HFF-Myc (cell line): Measurements from ENCODE around the gene SETBP1.

Experiments used
- DNase-seq: peaks from one replicate; pipeline ENCODE4 v3.0.0-alpha.2; 2011; ENCODE audit warnings: low read depth; ENCODE audit errors: extremely low read depth
- H3K4me3 ChIP-seq: replicated peaks from 2 replicates; pipeline ENCODE4 v1.5.1; 2011; ENCODE audit warnings: low read depth, mild to moderate bottlenecking, control low read depth, low read length
- TF ChIP-seq, protein P1 (sequence below): IDR thresholded peaks from 2 replicates; pipeline ENCODE4 v1.5.1; 2012; ENCODE audit warnings: mild to moderate bottlenecking, low read depth, low read length, control low read depth; ENCODE audit errors: missing control alignments

The SETBP1 gene

GRCh38 chr18:44742718-44743311, 62.1 kb downstream of the SETBP1 start:
- no peak overlapping the region for H3K4me3 ChIP-seq
- peak; percentile 31 for DNase-seq
- TF ChIP-seq, protein P1, sequence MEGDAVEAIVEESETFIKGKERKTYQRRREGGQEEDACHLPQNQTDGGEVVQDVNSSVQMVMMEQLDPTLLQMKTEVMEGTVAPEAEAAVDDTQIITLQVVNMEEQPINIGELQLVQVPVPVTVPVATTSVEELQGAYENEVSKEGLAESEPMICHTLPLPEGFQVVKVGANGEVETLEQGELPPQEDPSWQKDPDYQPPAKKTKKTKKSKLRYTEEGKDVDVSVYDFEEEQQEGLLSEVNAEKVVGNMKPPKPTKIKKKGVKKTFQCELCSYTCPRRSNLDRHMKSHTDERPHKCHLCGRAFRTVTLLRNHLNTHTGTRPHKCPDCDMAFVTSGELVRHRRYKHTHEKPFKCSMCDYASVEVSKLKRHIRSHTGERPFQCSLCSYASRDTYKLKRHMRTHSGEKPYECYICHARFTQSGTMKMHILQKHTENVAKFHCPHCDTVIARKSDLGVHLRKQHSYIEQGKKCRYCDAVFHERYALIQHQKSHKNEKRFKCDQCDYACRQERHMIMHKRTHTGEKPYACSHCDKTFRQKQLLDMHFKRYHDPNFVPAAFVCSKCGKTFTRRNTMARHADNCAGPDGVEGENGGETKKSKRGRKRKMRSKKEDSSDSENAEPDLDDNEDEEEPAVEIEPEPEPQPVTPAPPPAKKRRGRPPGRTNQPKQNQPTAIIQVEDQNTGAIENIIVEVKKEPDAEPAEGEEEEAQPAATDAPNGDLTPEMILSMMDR: no peak

DNA sequence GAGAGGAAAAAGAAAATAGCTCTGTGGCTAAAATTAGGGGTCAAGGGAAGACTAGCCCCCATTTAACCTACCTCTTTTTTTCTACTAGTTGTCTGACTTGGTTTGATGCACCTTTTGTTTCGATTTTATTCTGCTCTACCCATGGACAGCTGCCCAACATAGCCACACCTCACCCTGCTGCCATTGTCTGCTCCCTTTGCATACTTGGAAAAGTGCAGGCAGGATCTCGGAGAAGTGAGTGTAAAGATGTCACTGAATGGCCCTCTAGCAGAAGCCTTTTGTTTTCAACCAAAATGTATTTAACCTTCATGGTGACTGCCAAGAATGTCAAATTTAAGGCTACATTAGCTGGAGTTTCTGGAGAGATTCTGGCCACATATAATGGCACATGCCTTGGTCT, 62.9 kb downstream of the SETBP1 start:
- TF ChIP-seq, protein P1: no peak
- no peak overlapping the region for H3K4me3 ChIP-seq
- DNase-seq: no peak

GRCh38 chr18:44744161-44745121, 63.8 kb downstream of the SETBP1 start:
- H3K4me3 ChIP-seq: no peak overlapping the region
- TF ChIP-seq, protein P1: no peak
- DNase-seq: no peak

GRCh38 chr18:44747157-44747556, 66.5 kb downstream of the SETBP1 start:
- H3K4me3 ChIP-seq: no peak overlapping the region
- TF ChIP-seq, protein P1: no peak
- no peak for DNase-seq

GRCh38 chr18:44748582-44748981, 67.9 kb downstream of the SETBP1 start:
- no peak for DNase-seq
- no peak overlapping the region for H3K4me3 ChIP-seq
- TF ChIP-seq, protein P1: no peak

DNA sequence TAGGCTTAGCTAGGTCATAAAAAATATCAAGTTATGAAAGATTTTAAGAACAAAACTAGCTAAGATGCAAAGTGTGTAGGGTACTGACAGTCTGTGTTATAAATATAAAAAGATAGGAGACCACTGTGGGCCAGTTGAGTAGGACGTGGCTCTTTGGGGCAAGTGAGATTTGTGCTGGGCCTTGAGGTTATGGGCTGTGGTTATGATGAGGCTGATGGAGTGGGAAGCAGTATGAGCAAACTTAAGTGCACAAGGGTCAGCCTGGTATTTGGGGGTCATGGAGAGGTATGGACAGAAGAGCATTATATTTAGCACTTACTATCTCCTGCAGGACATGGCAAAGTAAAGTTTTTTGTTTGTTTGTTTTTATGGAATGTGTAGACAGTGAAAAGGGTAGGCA, 70.1 kb downstream of the SETBP1 start:
- no peak overlapping the region for H3K4me3 ChIP-seq
- TF ChIP-seq, protein P1: no peak
- no peak for DNase-seq
